ENCODE data around the gene KANSL3. TPM values are rescaled to one million over a fixed set of nuclear protein-coding genes. Genes with fewer than 3 reads are reported as not detected.
A peak's percentile ranks its signal among the peaks of the same experiment; 100 is the strongest.

KANSL3 gene
- total RNA-seq, 1 donor from 2014 or later: 45.5 TPM

GRCh38 chr2:96637385-96638143 lies 548 bp downstream of the KANSL3 start:
- DNase-seq: peak; percentile 95
- Mint-ChIP-seq H3K36me3 (ENCODE audit: low read depth) (peaks cover 31% of the 10 kb centered on the region), H3K4me3 (peak overlapping the region; percentile 97), H3K9me3 (no peaks in the 10 kb centered on the region), H3K4me1 (peaks cover 24% of the 10 kb centered on the region), H3K27ac (peak overlapping the region; percentile 97), H3K27me3 (peaks cover 3% of the 10 kb centered on the region)
- intact Hi-C loops (cut with micrococcal nuclease): loop anchor here (1.0 to 5.0 kb wide), 6 partner anchors 35 to 221 kb away; partner anchors contain the start of genes ANKRD39, ARID5A, CNNM3 and LMAN2L

GRCh38 chr2:96636551-96637171 lies 1.5 kb downstream of the KANSL3 start:
- DNase-seq: no peak
- intact Hi-C loops (cut with micrococcal nuclease): loop anchor here (5.0 kb wide), 2 partner anchors 34 to 181 kb away; partner anchors contain the start of gene CNNM3
- H3K4me3 Mint-ChIP-seq: peak overlapping the region; percentile 97
- H3K27ac Mint-ChIP-seq: peak overlapping the region; percentile 97
- peaks cover 24% of the 10 kb centered on the region for H3K4me1 Mint-ChIP-seq
- peaks cover 35% of the 10 kb centered on the region for H3K36me3 Mint-ChIP-seq (ENCODE audit: low read depth)
- H3K27me3 Mint-ChIP-seq: peaks cover 3% of the 10 kb centered on the region
- H3K9me3 Mint-ChIP-seq: no peaks in the 10 kb centered on the region

DNA sequence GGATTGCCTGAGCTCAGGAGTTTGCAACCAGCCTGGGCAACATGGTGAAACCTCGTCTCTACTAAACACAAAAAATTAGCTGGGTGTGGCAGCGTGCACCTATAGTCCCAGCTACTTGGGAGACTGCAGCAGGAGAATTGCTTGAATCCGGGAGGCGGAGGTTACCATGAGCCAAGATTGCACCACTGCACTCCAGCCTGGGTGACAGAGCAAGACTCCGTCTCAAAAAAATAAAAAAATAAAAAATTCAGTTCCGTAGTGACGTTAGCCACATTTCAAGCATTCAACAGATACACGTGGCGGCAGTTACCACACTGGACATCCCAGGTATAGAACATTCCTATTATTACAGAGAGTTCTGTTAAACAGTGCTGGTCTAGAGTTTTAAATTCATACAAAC lies 4.5 kb downstream of the KANSL3 start:
- H3K9me3 Mint-ChIP-seq: no peaks in the 10 kb centered on the region
- no peak overlapping the region for H3K4me3 Mint-ChIP-seq
- peaks cover 59% of the 10 kb centered on the region for H3K36me3 Mint-ChIP-seq (ENCODE audit: low read depth)
- H3K27ac Mint-ChIP-seq: no peak overlapping the region
- H3K4me1 Mint-ChIP-seq: peaks cover 25% of the 10 kb centered on the region
- no peak for DNase-seq
- intact Hi-C loops (cut with micrococcal nuclease): no loop called here
- no peaks in the 10 kb centered on the region for H3K27me3 Mint-ChIP-seq

GRCh38 chr2:96631804-96632435 lies 6.2 kb downstream of the KANSL3 start:
- peaks cover 67% of the 10 kb centered on the region for H3K36me3 Mint-ChIP-seq (ENCODE audit: low read depth)
- intact Hi-C loops (cut with micrococcal nuclease): no loop called here
- no peak for DNase-seq
- no peak overlapping the region for H3K27ac Mint-ChIP-seq
- no peaks in the 10 kb centered on the region for H3K27me3 Mint-ChIP-seq
- peaks cover 23% of the 10 kb centered on the region for H3K4me1 Mint-ChIP-seq
- no peaks in the 10 kb centered on the region for H3K9me3 Mint-ChIP-seq
- no peak overlapping the region for H3K4me3 Mint-ChIP-seq

DNA sequence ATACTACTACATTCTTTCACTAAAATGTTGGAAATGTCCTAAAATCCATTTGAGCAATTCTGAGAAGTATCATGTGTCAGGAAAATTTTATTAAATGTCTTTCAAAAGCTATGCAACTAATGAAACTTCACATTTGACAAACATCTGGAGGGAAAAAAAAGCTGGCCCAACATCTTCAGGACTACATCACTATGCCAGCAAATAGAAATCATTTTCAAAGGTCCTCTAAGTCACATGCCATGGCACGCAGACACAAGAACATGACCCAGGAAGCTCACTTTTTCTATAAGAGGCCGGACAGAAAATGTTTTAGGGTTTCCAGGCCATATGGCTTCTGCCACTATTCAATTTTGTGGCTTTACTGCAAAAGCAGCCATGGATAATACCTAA lies 11.6 kb downstream of the KANSL3 start:
- H3K27me3 Mint-ChIP-seq: no peaks in the 10 kb centered on the region
- no peaks in the 10 kb centered on the region for H3K9me3 Mint-ChIP-seq
- peaks cover 19% of the 10 kb centered on the region for H3K4me1 Mint-ChIP-seq
- intact Hi-C loops (cut with micrococcal nuclease): no loop called here
- H3K4me3 Mint-ChIP-seq: no peak overlapping the region
- H3K36me3 Mint-ChIP-seq (ENCODE audit: low read depth): peaks cover 63% of the 10 kb centered on the region
- H3K27ac Mint-ChIP-seq: no peak overlapping the region
- no peak for DNase-seq

GRCh38 chr2:96625571-96626552 lies 12.2 kb downstream of the KANSL3 start:
- intact Hi-C loops (cut with micrococcal nuclease): no loop called here
- peaks cover 58% of the 10 kb centered on the region for H3K36me3 Mint-ChIP-seq (ENCODE audit: low read depth)
- peaks cover 19% of the 10 kb centered on the region for H3K4me1 Mint-ChIP-seq
- no peak for DNase-seq
- no peaks in the 10 kb centered on the region for H3K27me3 Mint-ChIP-seq
- no peak overlapping the region for H3K27ac Mint-ChIP-seq
- H3K9me3 Mint-ChIP-seq: no peaks in the 10 kb centered on the region
- H3K4me3 Mint-ChIP-seq: no peak overlapping the region

DNA sequence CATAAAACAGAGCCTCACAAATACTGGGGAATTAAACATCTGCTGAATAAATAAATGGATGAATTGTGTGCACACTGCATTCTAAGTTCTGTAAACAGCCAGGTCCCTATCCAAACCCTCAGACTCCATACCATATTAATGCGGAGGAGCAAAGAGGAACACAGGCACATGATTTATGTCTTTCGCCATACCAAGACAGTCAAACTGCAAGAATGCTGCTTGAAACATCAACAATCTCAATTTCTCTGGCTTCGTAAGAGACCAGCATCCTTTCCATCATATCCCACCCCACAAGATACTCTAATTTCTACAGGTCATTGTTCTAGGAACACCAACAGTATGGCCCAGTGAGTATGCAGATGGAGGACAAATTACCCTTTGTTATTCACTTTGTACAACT lies 15.0 kb downstream of the KANSL3 start:
- H3K27ac Mint-ChIP-seq: no peak overlapping the region
- no peak overlapping the region for H3K4me3 Mint-ChIP-seq
- no peaks in the 10 kb centered on the region for H3K9me3 Mint-ChIP-seq
- intact Hi-C loops (cut with micrococcal nuclease): no loop called here
- DNase-seq: no peak
- no peaks in the 10 kb centered on the region for H3K27me3 Mint-ChIP-seq
- H3K4me1 Mint-ChIP-seq: peaks cover 23% of the 10 kb centered on the region
- peaks cover 51% of the 10 kb centered on the region for H3K36me3 Mint-ChIP-seq (ENCODE audit: low read depth)

DNA sequence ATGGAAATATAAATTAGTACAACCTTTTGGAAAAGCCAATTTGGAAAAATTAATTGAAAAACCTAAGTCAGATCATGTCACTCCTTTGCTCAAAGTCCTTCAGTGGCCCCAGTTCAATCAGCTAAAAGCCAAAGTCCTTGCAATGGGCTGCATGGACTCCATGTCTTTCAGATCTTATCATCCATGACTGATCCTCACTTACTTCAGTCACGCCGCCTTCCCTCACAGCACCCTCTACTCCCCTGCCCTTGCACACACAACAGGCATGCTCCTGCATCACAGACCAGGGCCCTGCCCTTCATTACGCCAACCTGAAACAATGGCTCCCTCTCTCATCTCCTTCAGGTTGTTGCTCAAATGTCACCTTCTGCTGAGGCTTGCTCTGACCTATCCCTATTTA lies 15.6 kb downstream of the KANSL3 start:
- H3K27ac Mint-ChIP-seq: no peak overlapping the region

DNA sequence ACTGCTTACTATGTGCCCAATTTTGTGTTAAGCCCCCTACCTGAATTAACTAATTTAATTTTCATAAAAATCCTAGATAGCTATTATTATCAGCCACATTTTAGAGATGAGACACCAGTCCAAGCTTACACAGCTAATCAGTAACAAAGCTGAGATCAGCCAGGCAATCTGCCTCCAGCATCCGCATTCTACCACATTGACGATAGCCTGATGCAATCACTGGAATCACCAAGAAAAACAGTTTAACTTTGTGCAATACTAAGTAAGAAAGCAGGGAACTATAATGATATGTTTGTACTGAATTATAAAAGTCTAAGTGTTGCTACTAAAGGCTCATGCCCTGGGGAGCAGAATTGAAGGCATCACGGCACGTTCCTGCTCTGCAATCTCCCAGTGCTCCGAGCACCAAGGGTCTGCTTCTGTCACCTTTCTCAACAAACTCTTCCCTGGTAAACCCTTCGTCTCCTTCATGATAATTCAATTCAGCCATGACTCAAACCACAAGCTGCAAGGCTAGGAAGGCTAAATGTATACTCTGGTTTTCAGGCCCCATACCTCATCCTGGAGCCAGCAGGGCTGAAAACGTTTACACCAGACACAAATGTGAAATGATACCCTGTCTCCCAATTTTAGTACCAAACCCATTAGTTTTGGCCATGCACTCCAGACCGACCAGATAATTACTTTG lies 19.4 kb downstream of the KANSL3 start:
- no peak for DNase-seq
- Mint-ChIP-seq H3K4me3 (no peak overlapping the region), H3K27me3 (no peaks in the 10 kb centered on the region), H3K36me3 (ENCODE audit: low read depth) (peaks cover 44% of the 10 kb centered on the region), H3K4me1 (peaks cover 32% of the 10 kb centered on the region), H3K9me3 (no peaks in the 10 kb centered on the region), H3K27ac (peak overlapping the region; percentile 3)
- intact Hi-C loops (cut with micrococcal nuclease): no loop called here

More for the DNA sequence above, 15.6 kb downstream of the KANSL3 start:
- no peaks in the 10 kb centered on the region for H3K27me3 Mint-ChIP-seq
- H3K4me3 Mint-ChIP-seq: no peak overlapping the region
- DNase-seq: no peak
- peaks cover 23% of the 10 kb centered on the region for H3K4me1 Mint-ChIP-seq
- intact Hi-C loops (cut with micrococcal nuclease): no loop called here
- H3K36me3 Mint-ChIP-seq (ENCODE audit: low read depth): peaks cover 48% of the 10 kb centered on the region
- no peaks in the 10 kb centered on the region for H3K9me3 Mint-ChIP-seq

- Mint-ChIP-seq H3K36me3 (ENCODE audit: low read depth) (peaks cover 44% of the 10 kb centered on the region), H3K27ac (peak overlapping the region; percentile 87), H3K27me3 (no peaks in the 10 kb centered on the region), H3K9me3 (no peaks in the 10 kb centered on the region), H3K4me3 (peak overlapping the region; percentile 67), H3K4me1 (peaks cover 26% of the 10 kb centered on the region)
- intact Hi-C loops (cut with micrococcal nuclease): no loop called here
- DNase-seq: peak; percentile 56
Measured at GRCh38 chr2:96617012-96617411, 21.1 kb downstream of the KANSL3 start.

GRCh38 chr2:96616535-96616934 lies 21.6 kb downstream of the KANSL3 start:
- Mint-ChIP-seq H3K27ac (peak overlapping the region; percentile 87), H3K4me3 (peak overlapping the region; percentile 67), H3K9me3 (no peaks in the 10 kb centered on the region), H3K27me3 (no peaks in the 10 kb centered on the region), H3K36me3 (ENCODE audit: low read depth) (peaks cover 48% of the 10 kb centered on the region), H3K4me1 (peaks cover 26% of the 10 kb centered on the region)
- DNase-seq: no peak
- intact Hi-C loops (cut with micrococcal nuclease): no loop called here

DNA sequence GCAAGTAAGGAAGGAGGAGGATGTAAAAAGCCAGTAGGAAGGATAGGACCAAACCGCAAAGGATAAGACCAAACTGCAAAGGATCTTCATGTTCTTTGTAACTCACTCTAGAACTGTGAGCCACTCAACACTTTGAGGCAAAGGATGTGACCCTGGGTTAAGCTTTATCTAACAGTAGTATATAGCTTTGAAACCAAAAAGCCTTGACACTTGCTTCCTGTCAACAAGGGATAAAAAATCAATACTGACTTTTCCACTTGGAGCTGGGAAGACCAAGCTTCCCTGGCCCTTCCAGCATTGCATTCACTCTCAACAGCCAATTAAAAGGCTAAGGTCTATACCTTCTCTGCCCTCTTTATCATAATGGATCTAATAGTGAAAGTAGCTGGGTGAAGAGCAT lies 22.0 kb downstream of the KANSL3 start:
- intact Hi-C loops (cut with micrococcal nuclease): no loop called here
- Mint-ChIP-seq H3K4me1 (peaks cover 26% of the 10 kb centered on the region), H3K4me3 (peak overlapping the region; percentile 67), H3K27ac (peak overlapping the region; percentile 87), H3K9me3 (no peaks in the 10 kb centered on the region), H3K27me3 (no peaks in the 10 kb centered on the region), H3K36me3 (ENCODE audit: low read depth) (peaks cover 52% of the 10 kb centered on the region)
- DNase-seq: no peak

Measured in activated CD4-positive, alpha-beta T cell treated with anti-CD3 and anti-CD28 coated beads, Interleukin-2, amount 10 ng/mL, durations not matched to agents 24 days and 14 days (primary cell).